GM19023 (cell line): ENCODE results near the gene DPH1.
A peak's percentile ranks its signal among the peaks of the same experiment; 100 is the strongest.

ENCODE experiments used
- ATAC-seq: cut with Tn5 transposase; IDR thresholded peaks from one replicate; pipeline ENCODE4 v1.9.1; 2021; ENCODE audit warnings: mild to moderate bottlenecking, moderate library complexity; ENCODE audit not compliant: unreplicated experiment

DPH1 gene

GRCh38 chr17:2049333-2050299, 19.7 kb downstream of the DPH1 start:
- peak; percentile 50 for ATAC-seq

GRCh38 chr17:2050300-2051060, 20.5 kb downstream of the DPH1 start:
- peak; percentile 22 for ATAC-seq

GRCh38 chr17:2051061-2051932, 21.3 kb downstream of the DPH1 start:
- no peak for ATAC-seq

GRCh38 chr17:2051933-2052559, 22.1 kb downstream of the DPH1 start:
- ATAC-seq, result no peak

DNA sequence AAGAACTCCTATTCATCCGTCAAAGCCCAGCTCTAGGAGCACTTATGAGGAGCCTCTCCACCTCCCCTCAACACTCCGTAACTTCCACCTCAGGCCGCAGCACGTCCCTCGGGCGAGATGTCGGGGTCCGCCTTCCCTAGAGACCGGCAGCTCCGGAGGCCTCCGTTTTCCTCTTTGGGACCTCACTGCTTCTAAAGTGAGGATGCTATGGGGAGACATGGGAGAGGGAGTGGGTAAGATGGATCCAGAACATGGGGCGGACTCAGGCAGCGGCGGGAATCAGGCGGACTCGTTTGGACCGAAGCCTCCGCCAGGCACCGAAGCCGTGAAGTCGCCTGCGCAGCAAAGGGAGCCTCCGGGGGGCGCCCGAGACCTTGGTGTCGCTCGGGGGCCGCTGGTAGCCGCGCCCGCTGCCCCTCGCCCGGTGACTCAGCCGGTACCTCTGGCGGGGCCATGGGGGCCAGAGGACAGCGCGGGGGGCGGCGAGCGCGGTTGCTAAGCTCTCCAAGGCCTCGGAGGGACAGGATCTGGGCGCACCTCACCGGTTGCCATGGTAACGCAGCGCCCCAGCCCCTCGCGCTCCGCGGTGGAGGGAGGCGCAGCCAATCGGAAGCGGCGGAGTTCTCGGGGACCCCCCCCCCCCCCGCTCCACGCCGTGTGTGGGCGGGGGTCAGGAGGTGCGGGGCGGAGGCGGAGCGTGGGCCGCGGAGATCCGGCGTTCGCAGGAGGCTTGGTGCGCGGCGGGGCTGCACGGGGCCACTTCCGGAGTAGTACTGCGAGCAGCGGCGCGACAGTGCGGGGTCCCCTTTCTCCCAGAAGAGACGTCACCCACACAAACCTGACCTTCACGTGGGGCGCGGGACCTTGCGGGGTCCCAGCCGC, 23.7 kb downstream of the DPH1 start:
- ATAC-seq, result no peak

DNA sequence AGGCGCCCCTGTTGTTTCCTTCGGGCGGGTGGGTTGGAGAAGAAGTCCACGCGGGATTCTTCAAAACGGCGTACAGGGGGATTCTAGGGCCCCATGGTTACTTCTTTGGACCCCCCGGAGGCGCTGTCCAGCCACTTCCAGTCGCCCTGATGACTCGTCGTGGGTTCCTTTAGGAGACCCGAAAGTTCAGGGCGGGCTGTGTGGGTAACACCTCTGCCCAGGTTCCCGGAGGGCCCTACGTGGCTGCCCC, 24.2 kb downstream of the DPH1 start:
- ATAC-seq, result no peak

GRCh38 chr17:2054512-2055291, 24.7 kb downstream of the DPH1 start, which contains the start of gene HIC1:
Gene HIC1, plus strand, starts transcription at chr17:2055103. Its CDS starts 1,588 bp downstream, at chr17:2056691.
- ATAC-seq, result peak; percentile 36

GRCh38 chr17:2055292-2056205, 25.6 kb downstream of the DPH1 start:
- no peak for ATAC-seq

- ATAC-seq, result no peak
Measured at GRCh38 chr17:2056206-2057174, 26.5 kb downstream of the DPH1 start.

DNA sequence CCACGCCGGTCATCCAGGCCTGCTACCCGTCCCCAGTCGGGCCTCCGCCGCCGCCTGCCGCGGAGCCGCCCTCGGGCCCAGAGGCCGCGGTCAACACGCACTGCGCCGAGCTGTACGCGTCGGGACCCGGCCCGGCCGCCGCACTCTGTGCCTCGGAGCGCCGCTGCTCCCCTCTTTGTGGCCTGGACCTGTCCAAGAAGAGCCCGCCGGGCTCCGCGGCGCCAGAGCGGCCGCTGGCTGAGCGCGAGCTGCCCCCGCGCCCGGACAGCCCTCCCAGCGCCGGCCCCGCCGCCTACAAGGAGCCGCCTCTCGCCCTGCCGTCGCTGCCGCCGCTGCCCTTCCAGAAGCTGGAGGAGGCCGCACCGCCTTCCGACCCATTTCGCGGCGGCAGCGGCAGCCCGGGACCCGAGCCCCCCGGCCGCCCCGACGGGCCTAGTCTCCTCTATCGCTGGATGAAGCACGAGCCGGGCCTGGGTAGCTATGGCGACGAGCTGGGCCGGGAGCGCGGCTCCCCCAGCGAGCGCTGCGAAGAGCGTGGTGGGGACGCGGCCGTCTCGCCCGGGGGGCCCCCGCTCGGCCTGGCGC, 27.3 kb downstream of the DPH1 start:
- ATAC-seq, result no peak

GRCh38 chr17:2057760-2058585, 28.0 kb downstream of the DPH1 start:
- ATAC-seq, result no peak

DNA sequence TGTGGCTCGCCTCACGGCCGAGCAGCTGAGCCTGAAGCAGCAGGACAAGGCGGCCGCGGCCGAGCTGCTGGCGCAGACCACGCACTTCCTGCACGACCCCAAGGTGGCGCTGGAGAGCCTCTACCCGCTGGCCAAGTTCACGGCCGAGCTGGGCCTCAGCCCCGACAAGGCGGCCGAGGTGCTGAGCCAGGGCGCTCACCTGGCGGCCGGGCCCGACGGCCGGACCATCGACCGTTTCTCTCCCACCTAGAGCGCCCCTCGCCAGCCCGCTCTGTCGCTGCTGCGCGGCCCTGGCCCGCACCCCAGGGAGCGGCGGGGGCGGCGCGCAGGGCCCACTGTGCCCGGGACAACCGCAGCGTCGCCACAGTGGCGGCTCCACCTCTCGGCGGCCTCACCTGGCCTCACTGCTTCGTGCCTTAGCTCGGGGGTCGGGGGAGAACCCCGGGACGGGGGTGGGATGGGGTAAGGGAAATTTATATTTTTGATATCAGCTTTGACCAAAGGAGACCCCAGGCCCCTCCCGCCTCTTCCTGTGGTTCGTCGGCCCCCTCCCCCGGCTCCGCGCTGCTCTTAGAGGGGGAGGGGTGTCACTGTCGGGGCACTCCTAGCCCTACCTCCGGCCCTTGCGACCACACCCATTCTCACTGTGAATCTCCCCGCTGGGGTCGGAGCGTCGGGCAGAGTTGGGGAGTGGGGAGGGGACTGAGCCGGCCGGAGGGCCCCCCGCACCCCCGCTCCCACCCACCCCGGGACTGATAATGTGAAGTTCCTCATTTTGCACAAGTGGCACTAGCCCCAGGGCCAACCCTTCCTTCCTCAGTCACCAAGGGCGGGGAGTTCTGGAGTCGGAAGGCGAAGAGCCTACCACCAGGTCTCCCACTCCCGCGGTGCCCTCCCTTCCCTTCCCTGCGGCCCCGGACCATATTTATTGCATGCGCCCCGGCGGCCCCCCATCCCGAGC, 28.9 kb downstream of the DPH1 start:
- no peak for ATAC-seq

- no peak for ATAC-seq
Measured at GRCh38 chr17:2059547-2060384, 29.8 kb downstream of the DPH1 start.

DNA sequence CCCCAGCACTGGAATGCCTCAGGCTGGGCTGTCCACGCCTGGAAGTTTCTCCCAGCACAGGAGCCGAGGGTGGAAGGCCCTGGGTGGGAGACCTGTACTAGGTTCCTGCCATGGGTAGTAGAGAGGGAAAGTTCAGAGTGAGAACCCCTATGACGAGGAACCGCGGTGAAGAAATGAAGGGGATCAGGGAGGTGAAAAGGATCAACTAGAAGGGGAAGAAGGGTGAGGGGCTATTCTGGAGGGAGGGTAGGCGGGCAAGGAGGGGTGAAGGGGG, 30.4 kb downstream of the DPH1 start:
- ATAC-seq, result no peak
